Measurements from ENCODE around the gene GPR39. TPM values are rescaled to one million over a fixed set of nuclear protein-coding genes. Genes with fewer than 3 reads are reported as not detected.

Gene GPR39
- total and polyA plus RNA-seq, 2 donors (not counting 3 experiments of a cell fraction or from before 2014, with no cell fraction given) = 0.03 to 0.20 TPM

- FAIRE-seq = no peak
- H3K4me3 ChIP-seq (replicated peaks in 1 of 3; ENCODE audit: insufficient read depth in 1 of 3, low read depth in 1 of 3, low read length in 3 of 3) = no peak overlapping the region
- H3K4me2 ChIP-seq (ENCODE audit: insufficient read depth, low read length) = no peak overlapping the region
- no peaks in the 10 kb centered on the region for H3K4me1 ChIP-seq (ENCODE audit: control insufficient read depth, extremely low read depth, insufficient read depth, low read length)
- no peak overlapping the region for H3K9ac ChIP-seq (replicated peaks; ENCODE audit: extremely low read depth, insufficient read depth, low read length)
- TF ChIP-seq POLR2A (IDR thresholded peaks at IDR 0.05; ENCODE audit: low read depth, low read length) = no peak
- no peak for TF ChIP-seq GATA2 (IDR thresholded peaks at IDR 0.05; ENCODE audit: insufficient read depth, insufficient read length, low read depth, low read length)
- no peaks in the 10 kb centered on the region for H3K36me3 ChIP-seq (ENCODE audit: control insufficient read depth in 2 of 2, extremely low read depth in 1 of 2, insufficient read depth in 2 of 2, low read length in 2 of 2)
- ChIA-PET CTCF (no interaction called here), POLR2A (no interaction called here)
- no peaks in the 10 kb centered on the region for H4K20me1 ChIP-seq (replicated peaks; ENCODE audit: control insufficient read depth, extremely low read depth, insufficient read depth, low read length)
- H2AFZ ChIP-seq (ENCODE audit: low read depth, low read length) = no peak overlapping the region
- H3K79me2 ChIP-seq (ENCODE audit: control insufficient read depth, insufficient read depth, low read length) = no peaks in the 10 kb centered on the region
- H3K9me1 ChIP-seq (replicated peaks; ENCODE audit: control insufficient read depth, extremely low read depth, insufficient read depth, low read length) = no peaks in the 10 kb centered on the region
- no peaks in the 10 kb centered on the region for H3K9me3 ChIP-seq (replicated peaks; ENCODE audit: control insufficient read depth, insufficient read depth, low read length)
- dilution Hi-C loops (cut with MboI; ENCODE audit: extremely low pct_ligation_motif_present, low sequenced_read_pairs) = no loop called here
- H3K27me3 ChIP-seq (ENCODE audit: control insufficient read depth in 2 of 2, insufficient read depth in 2 of 2, low read length in 2 of 2) = no peaks in the 10 kb centered on the region
- no peak overlapping the region for H3K27ac ChIP-seq (ENCODE audit: insufficient read depth, low read depth, low read length)
- intact Hi-C loops (cut with micrococcal nuclease) = no loop called here
- DNase-seq (ENCODE audit: low read depth, low spot score) = no peak
- BruUV-seq (replicated peaks) = no TSS peak
Measured at GRCh38 chr2:132503701-132504100, 87.1 kb downstream of the GPR39 start.

- Histone ChIP-seq H3K27ac (ENCODE audit: insufficient read depth, low read depth, low read length) (no peak overlapping the region), H4K20me1 (replicated peaks; ENCODE audit: control insufficient read depth, extremely low read depth, insufficient read depth, low read length) (no peaks in the 10 kb centered on the region), H3K4me2 (ENCODE audit: insufficient read depth, low read length) (no peak overlapping the region), H3K9ac (replicated peaks; ENCODE audit: extremely low read depth, insufficient read depth, low read length) (no peak overlapping the region), H2AFZ (ENCODE audit: low read depth, low read length) (no peak overlapping the region), H3K4me1 (ENCODE audit: control insufficient read depth, extremely low read depth, insufficient read depth, low read length) (no peaks in the 10 kb centered on the region), H3K36me3 (ENCODE audit: control insufficient read depth in 2 of 2, extremely low read depth in 1 of 2, insufficient read depth in 2 of 2, low read length in 2 of 2) (no peaks in the 10 kb centered on the region), H3K27me3 (ENCODE audit: control insufficient read depth in 2 of 2, insufficient read depth in 2 of 2, low read length in 2 of 2) (no peaks in the 10 kb centered on the region), H3K4me3 (replicated peaks in 1 of 3; ENCODE audit: insufficient read depth in 1 of 3, low read depth in 1 of 3, low read length in 3 of 3) (no peak overlapping the region), H3K9me1 (replicated peaks; ENCODE audit: control insufficient read depth, extremely low read depth, insufficient read depth, low read length) (no peaks in the 10 kb centered on the region), H3K79me2 (ENCODE audit: control insufficient read depth, insufficient read depth, low read length) (no peaks in the 10 kb centered on the region), H3K9me3 (replicated peaks; ENCODE audit: control insufficient read depth, insufficient read depth, low read length) (no peaks in the 10 kb centered on the region)
- DNase-seq (ENCODE audit: low read depth, low spot score) = no peak
- TF ChIP-seq GATA2 (IDR thresholded peaks at IDR 0.05; ENCODE audit: insufficient read depth, insufficient read length, low read depth, low read length) (no peak), FOS (IDR thresholded peaks at IDR 0.05; ENCODE audit: borderline replicate concordance, insufficient read depth, low read length) (no peak), POLR2A (IDR thresholded peaks at IDR 0.05; ENCODE audit: low read depth, low read length) (no peak), EZH2 (IDR thresholded peaks at IDR 0.05; ENCODE audit: borderline replicate concordance, low read depth, low read length, severe bottlenecking) (no peak)
- dilution Hi-C loops (cut with MboI; ENCODE audit: extremely low pct_ligation_motif_present, low sequenced_read_pairs) = no loop called here
- no TSS peak for BruUV-seq (replicated peaks)
- FAIRE-seq = no peak
- CTCF ChIA-PET = no interaction called here
- POLR2A ChIA-PET = no interaction called here
- intact Hi-C loops (cut with micrococcal nuclease) = no loop called here
Measured at GRCh38 chr2:132515010-132515409, 98.4 kb downstream of the GPR39 start.
